ENCODE data around the gene STAT6.
"Not testable (repeated sequence)": the region's sequence is repeated elsewhere in the genome, so short reads cannot be mapped to it uniquely, and the experiment has no call there.

Gene STAT6

GRCh38 chr12:57087691-57088353, 23.3 kb downstream of the STAT6 start:
- DNase-seq (ENCODE audit: low spot score), result peak; percentile 62

- DNase-seq (ENCODE audit: low spot score), result peak; percentile 70
These were observed 24.0 kb downstream of the STAT6 start for GRCh38 chr12:57087010-57087690.

- DNase-seq (ENCODE audit: low spot score), result peak; percentile 73
These were observed 24.6 kb downstream of the STAT6 start for GRCh38 chr12:57086493-57087009.

- DNase-seq (ENCODE audit: low spot score), result no peak
These were observed 25.1 kb downstream of the STAT6 start for GRCh38 chr12:57085999-57086492.

- no peak for DNase-seq (ENCODE audit: low spot score)
These were observed 30.3 kb downstream of the STAT6 start for GRCh38 chr12:57080855-57081254.

GRCh38 chr12:57079821-57080220, 31.3 kb downstream of the STAT6 start:
- no peak for DNase-seq (ENCODE audit: low spot score)

- peak; percentile 100 for DNase-seq (ENCODE audit: low spot score)
These were observed 32.4 kb downstream of the STAT6 start, which contains the start of gene NEMP1 for GRCh38 chr12:57078519-57079404. NEMP1 (minus strand) TSS chr12:57078791; CDS start chr12:57078745, 46 bp downstream.

- not testable (repeated sequence) for DNase-seq (ENCODE audit: low spot score)
These were observed 37.4 kb downstream of the STAT6 start for GRCh38 chr12:57073566-57074450.

- no peak for DNase-seq (ENCODE audit: low spot score)
These were observed 38.5 kb downstream of the STAT6 start for GRCh38 chr12:57072661-57073060.

GRCh38 chr12:57069523-57069922, 41.6 kb downstream of the STAT6 start:
- DNase-seq (ENCODE audit: low spot score), result peak; percentile 91

GRCh38 chr12:57066245-57066644, 44.9 kb downstream of the STAT6 start:
- no peak for DNase-seq (ENCODE audit: low spot score)

- DNase-seq (ENCODE audit: low spot score), result no peak
These were observed 47.0 kb downstream of the STAT6 start for GRCh38 chr12:57063991-57064685.

GRCh38 chr12:57058454-57058853, 52.7 kb downstream of the STAT6 start:
- DNase-seq (ENCODE audit: low spot score), result no peak

- DNase-seq (ENCODE audit: low spot score), result no peak
These were observed 54.0 kb downstream of the STAT6 start for GRCh38 chr12:57057067-57057751.

- no peak for DNase-seq (ENCODE audit: low spot score)
These were observed 55.3 kb downstream of the STAT6 start for GRCh38 chr12:57055824-57056223.

GRCh38 chr12:57053901-57054300, 57.3 kb downstream of the STAT6 start:
- DNase-seq (ENCODE audit: low spot score), result not testable (repeated sequence)

GRCh38 chr12:57053146-57053545, 58.0 kb downstream of the STAT6 start:
- DNase-seq (ENCODE audit: low spot score), result not testable (repeated sequence)

- DNase-seq (ENCODE audit: low spot score), result no peak
These were observed 60.2 kb downstream of the STAT6 start for GRCh38 chr12:57051011-57051410.

- no peak for DNase-seq (ENCODE audit: low spot score)
These were observed 61.3 kb downstream of the STAT6 start, which contains the start of gene MYO1A for GRCh38 chr12:57049890-57050289. MYO1A (minus strand) TSS chr12:57050129; CDS start chr12:57048323, 1,806 bp downstream.

- no peak for DNase-seq (ENCODE audit: low spot score)
These were observed 62.1 kb downstream of the STAT6 start for GRCh38 chr12:57049119-57049446.

All from Ammon's horn (tissue), 1 donor.